SK-N-MC (cell line): ENCODE data around the gene RUNX2.

Experiments used
- DNase-seq: peaks from one replicate; pipeline ENCODE4 v3.0.0-alpha.2; 2011; ENCODE audit warnings: low read depth, low spot score
- H3K27ac ChIP-seq: fragments of 200-600 bp; sonication (generic); 2 replicates; pipeline ENCODE4 v1.5.1; 2016; ENCODE audit warnings: mixed run types
- H3K36me3 ChIP-seq: fragments of 200-600 bp; sonication (generic); 2 replicates; pipeline ENCODE4 v1.6.1; 2017; ENCODE audit warnings: antibody characterized with exemption, low read length, mixed read lengths; ENCODE audit not compliant: insufficient read depth
- H3K4me3 ChIP-seq: fragments of 200-600 bp; sonication (generic); 2 replicates; pipeline ENCODE4 v1.5.1; 2016
- H3K9ac ChIP-seq: fragments of 200-600 bp; sonication (generic); 2 replicates; pipeline ENCODE4 v1.8.0; 2017; ENCODE audit warnings: mixed run types, mixed read lengths; ENCODE audit not compliant: insufficient read length
- H3K9me3 ChIP-seq: fragments of 200-600 bp; sonication (generic); 2 replicates; pipeline ENCODE4 v1.6.1; 2017; ENCODE audit warnings: low read depth, mild to moderate bottlenecking, antibody characterized with exemption, low read length, moderate library complexity, mixed read lengths
- EZH2 ChIP-seq: fragments of 200-600 bp; sonication (generic); IDR thresholded peaks from one replicate; pipeline ENCODE4 v1.6.1; 2017; ENCODE audit warnings: antibody characterized with exemption
- FOXP2 ChIP-seq: optimal IDR thresholded peaks from 2 replicates; pipeline ENCODE3; 2011; ENCODE audit warnings: mild to moderate bottlenecking, moderate library complexity; ENCODE audit not compliant: insufficient read depth; ENCODE audit errors: extremely low read length, control extremely low read depth
- POLR2AphosphoS5 ChIP-seq: IDR thresholded peaks from 2 replicates; pipeline ENCODE4 v1.6.1; 2012; ENCODE audit warnings: mild to moderate bottlenecking, low read depth, low read length, borderline replicate concordance

The RUNX2 gene

GRCh38 chr6:45422503-45423110 lies 94.5 kb downstream of the RUNX2 start:
- no peaks in the 10 kb centered on the region for H3K36me3 ChIP-seq
- TF ChIP-seq EZH2 = no peak
- TF ChIP-seq FOXP2 = no peak
- no peak for TF ChIP-seq POLR2AphosphoS5
- no peak overlapping the region for H3K27ac ChIP-seq
- DNase-seq = no peak
- peak overlapping the region; percentile 87 for H3K4me3 ChIP-seq
- no peak overlapping the region for H3K9ac ChIP-seq
- no peaks in the 10 kb centered on the region for H3K9me3 ChIP-seq

DNA sequence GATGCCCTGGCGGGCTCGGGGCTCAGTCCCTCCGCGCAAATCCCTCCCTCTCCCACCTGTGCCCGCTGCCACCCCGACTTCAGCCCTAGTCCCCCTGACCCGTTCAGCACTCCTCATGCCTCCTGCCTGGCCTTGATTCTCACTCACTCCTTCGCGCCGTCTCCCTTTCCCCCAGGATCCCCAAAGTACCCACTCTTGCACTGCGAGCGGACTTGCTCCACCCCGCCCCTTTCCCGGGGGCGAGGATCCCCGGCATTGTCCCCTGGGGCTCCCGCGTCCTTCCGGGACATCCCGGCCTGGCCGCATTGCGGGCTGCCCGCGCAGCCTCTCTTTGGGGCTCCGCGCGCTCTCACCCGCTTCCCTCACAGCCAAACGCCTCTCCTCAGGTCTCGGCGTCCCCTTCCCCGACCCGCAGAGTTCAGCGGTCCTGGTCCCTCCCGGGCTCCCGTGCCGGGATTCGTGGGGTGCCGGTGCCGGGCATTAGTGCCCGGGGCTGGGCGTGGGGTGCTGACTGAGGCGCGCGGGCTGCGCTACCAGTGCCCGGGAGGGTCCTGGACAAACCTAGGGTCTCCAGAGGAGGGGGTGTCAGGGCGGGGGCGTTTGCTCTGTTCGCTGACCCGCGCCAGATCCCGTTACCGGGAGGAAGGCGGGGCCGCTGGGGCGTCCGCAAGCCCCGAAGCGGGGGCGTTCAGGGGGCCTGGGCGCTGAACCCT lies 95.1 kb downstream of the RUNX2 start:
- no peak overlapping the region; the same call in 1 of the 2 replicates for H3K4me3 ChIP-seq
- H3K9ac ChIP-seq = no peak overlapping the region
- H3K27ac ChIP-seq = no peak overlapping the region
- H3K36me3 ChIP-seq = no peaks in the 10 kb centered on the region
- H3K9me3 ChIP-seq = no peaks in the 10 kb centered on the region
- no peak for DNase-seq
- TF ChIP-seq FOXP2 (no peak), POLR2AphosphoS5 (no peak), EZH2 (no peak)

DNA sequence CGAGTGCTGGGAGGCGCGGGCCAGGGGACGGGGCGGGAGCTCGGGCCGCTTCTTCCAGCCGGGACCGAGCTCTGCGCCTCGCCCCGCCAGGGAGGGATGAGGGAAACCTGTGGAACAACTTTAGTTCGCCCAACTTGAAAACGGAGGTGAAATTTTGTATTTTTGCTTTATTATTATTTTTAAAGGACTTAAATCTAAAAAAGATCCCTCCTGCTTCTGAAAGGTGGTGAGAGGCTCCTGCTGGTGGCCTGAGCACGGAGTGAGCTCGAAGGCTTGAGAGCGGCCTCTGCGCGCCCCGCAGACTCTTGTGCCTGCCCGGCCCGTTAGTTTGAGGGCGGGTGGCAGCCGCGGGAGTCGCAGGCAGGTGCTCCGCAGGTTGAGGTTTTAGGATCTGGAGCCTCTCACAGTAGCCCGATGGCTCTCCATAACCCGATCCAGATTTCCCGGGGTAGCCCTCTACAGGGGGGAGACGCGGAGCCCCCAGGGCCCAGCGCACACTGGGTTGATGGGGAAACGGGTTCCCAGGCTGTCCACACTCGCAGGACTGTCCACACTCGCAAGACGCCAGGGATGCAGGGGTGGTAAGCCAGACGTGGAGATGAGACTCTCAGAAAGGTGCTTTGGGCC lies 95.8 kb downstream of the RUNX2 start:
- H3K36me3 ChIP-seq = no peaks in the 10 kb centered on the region
- H3K27ac ChIP-seq = no peak overlapping the region
- H3K9me3 ChIP-seq = no peaks in the 10 kb centered on the region
- DNase-seq = no peak
- no peak overlapping the region for H3K4me3 ChIP-seq
- H3K9ac ChIP-seq = no peak overlapping the region
- TF ChIP-seq FOXP2 (no peak), EZH2 (no peak), POLR2AphosphoS5 (no peak)

DNA sequence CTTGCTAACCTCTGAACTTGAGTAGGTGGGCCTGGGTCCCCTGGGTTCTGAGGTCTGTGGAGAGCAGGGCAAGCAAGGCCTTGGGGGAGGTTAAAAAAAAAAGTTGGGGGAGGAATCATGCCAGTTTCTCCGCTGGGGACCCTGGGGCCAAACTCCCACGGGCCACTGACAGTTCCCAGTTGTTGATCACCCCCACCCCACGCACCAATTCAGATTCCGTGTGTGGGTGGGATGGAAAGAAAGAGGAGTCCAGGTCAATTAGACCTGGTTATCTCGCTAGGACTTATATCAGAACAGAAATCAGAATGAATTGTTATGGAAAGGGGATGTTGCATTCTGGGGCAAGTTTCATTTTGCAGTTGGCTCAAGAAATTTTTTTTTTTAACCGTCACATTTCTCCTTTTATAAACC lies 96.3 kb downstream of the RUNX2 start:
- TF ChIP-seq POLR2AphosphoS5 (no peak), FOXP2 (no peak), EZH2 (no peak)
- Histone ChIP-seq H3K27ac (no peak overlapping the region), H3K9me3 (no peaks in the 10 kb centered on the region), H3K4me3 (no peak overlapping the region), H3K9ac (no peak overlapping the region), H3K36me3 (no peaks in the 10 kb centered on the region)
- no peak for DNase-seq

- Histone ChIP-seq H3K9ac (no peak overlapping the region), H3K36me3 (no peaks in the 10 kb centered on the region), H3K27ac (no peak overlapping the region), H3K4me3 (no peak overlapping the region), H3K9me3 (no peaks in the 10 kb centered on the region)
- DNase-seq = no peak
- TF ChIP-seq EZH2 = no peak
- TF ChIP-seq FOXP2 = no peak
- TF ChIP-seq POLR2AphosphoS5 = no peak
These were observed 98.1 kb downstream of the RUNX2 start for GRCh38 chr6:45426251-45426650.

GRCh38 chr6:45427726-45428125 lies 99.6 kb downstream of the RUNX2 start:
- TF ChIP-seq EZH2 = no peak
- TF ChIP-seq FOXP2 = no peak
- no peak for TF ChIP-seq POLR2AphosphoS5
- Histone ChIP-seq H3K9ac (no peak overlapping the region), H3K27ac (no peak overlapping the region), H3K4me3 (no peak overlapping the region), H3K9me3 (no peaks in the 10 kb centered on the region), H3K36me3 (no peaks in the 10 kb centered on the region)
- DNase-seq = no peak

DNA sequence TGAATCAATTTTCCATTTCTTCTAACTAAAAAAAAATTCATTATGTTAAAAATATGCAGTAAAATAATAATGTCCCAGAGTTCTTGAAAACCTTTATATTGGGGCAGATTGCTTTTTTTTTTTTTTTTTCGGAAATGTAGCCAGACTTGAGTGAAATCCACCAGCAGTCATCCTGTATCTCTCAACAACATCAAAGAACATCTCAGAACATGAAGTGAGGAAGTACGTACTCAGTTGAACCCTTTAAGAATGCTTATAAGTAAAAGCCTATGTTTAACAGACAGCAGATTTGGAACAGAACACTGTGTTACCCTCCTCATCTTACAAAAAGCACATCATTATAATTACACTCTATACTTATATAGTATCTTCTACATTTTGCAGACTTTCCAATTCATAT lies 100.6 kb downstream of the RUNX2 start:
- no peak for DNase-seq
- Histone ChIP-seq H3K4me3 (no peak overlapping the region), H3K9ac (no peak overlapping the region), H3K9me3 (no peaks in the 10 kb centered on the region), H3K36me3 (no peaks in the 10 kb centered on the region), H3K27ac (no peak overlapping the region)
- TF ChIP-seq FOXP2 (no peak), EZH2 (no peak), POLR2AphosphoS5 (no peak)

- Histone ChIP-seq H3K9ac (no peak overlapping the region), H3K36me3 (no peaks in the 10 kb centered on the region), H3K9me3 (no peaks in the 10 kb centered on the region), H3K4me3 (no peak overlapping the region), H3K27ac (no peak overlapping the region)
- no peak for TF ChIP-seq FOXP2
- no peak for TF ChIP-seq EZH2
- TF ChIP-seq POLR2AphosphoS5 = no peak
- no peak for DNase-seq
These were observed 102.6 kb downstream of the RUNX2 start for GRCh38 chr6:45430590-45431202.
